Measurements from ENCODE around the gene PPP1R1C. TPM values are rescaled to one million over a fixed set of nuclear protein-coding genes. Genes with fewer than 3 reads are reported as not detected.
A peak's percentile ranks its signal among the peaks of the same experiment; 100 is the strongest.

The PPP1R1C gene
- total RNA-seq, 1 donor from 2014 or later, result 0.52 TPM

DNA sequence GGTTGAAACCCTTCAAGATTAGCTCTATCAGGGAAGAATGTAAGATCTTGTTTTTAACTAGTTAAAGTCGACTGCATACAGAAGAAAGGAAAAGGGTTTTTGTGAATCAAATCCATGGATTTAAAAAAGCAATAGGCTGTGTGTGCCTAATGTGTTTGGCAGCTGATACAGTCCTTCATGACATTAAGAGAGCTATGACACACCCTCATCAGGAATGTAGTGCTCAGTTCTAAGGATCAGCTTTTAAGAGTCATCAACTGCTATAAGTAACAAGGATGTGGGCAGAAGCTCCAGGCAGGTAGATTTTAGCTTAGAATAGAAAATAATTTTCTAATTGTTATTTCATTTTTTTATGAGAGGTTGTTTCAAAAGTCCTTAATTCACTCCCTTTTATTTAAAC lies 52.9 kb downstream of the PPP1R1C start:
- no peak for DNase-seq (ENCODE audit: low spot score)
- Mint-ChIP-seq H3K27ac (ENCODE audit: unreplicated experiment) (peak overlapping the region; percentile 24), H3K36me3 (ENCODE audit: low read depth) (no peaks in the 10 kb centered on the region), H3K9me3 (ENCODE audit: low read depth) (no peaks in the 10 kb centered on the region), H3K4me1 (ENCODE audit: low read depth) (peaks cover 18% of the 10 kb centered on the region), H3K27me3 (ENCODE audit: low read depth) (no peaks in the 10 kb centered on the region), H3K4me3 (ENCODE audit: unreplicated experiment) (no peak overlapping the region)
- TF ChIP-seq, protein P1, sequence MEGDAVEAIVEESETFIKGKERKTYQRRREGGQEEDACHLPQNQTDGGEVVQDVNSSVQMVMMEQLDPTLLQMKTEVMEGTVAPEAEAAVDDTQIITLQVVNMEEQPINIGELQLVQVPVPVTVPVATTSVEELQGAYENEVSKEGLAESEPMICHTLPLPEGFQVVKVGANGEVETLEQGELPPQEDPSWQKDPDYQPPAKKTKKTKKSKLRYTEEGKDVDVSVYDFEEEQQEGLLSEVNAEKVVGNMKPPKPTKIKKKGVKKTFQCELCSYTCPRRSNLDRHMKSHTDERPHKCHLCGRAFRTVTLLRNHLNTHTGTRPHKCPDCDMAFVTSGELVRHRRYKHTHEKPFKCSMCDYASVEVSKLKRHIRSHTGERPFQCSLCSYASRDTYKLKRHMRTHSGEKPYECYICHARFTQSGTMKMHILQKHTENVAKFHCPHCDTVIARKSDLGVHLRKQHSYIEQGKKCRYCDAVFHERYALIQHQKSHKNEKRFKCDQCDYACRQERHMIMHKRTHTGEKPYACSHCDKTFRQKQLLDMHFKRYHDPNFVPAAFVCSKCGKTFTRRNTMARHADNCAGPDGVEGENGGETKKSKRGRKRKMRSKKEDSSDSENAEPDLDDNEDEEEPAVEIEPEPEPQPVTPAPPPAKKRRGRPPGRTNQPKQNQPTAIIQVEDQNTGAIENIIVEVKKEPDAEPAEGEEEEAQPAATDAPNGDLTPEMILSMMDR (IDR thresholded peaks at IDR 0.05), result no peak

GRCh38 chr2:182043021-182043420 lies 57.4 kb downstream of the PPP1R1C start:
- TF ChIP-seq, protein P1 (IDR thresholded peaks at IDR 0.05), result no peak
- H3K27ac Mint-ChIP-seq (ENCODE audit: unreplicated experiment), result no peak overlapping the region
- peaks cover 29% of the 10 kb centered on the region for H3K4me1 Mint-ChIP-seq (ENCODE audit: low read depth)
- no peaks in the 10 kb centered on the region for H3K27me3 Mint-ChIP-seq (ENCODE audit: low read depth)
- no peaks in the 10 kb centered on the region for H3K9me3 Mint-ChIP-seq (ENCODE audit: low read depth)
- no peak for DNase-seq (ENCODE audit: low spot score)
- no peaks in the 10 kb centered on the region for H3K36me3 Mint-ChIP-seq (ENCODE audit: low read depth)
- no peak overlapping the region for H3K4me3 Mint-ChIP-seq (ENCODE audit: unreplicated experiment)

DNA sequence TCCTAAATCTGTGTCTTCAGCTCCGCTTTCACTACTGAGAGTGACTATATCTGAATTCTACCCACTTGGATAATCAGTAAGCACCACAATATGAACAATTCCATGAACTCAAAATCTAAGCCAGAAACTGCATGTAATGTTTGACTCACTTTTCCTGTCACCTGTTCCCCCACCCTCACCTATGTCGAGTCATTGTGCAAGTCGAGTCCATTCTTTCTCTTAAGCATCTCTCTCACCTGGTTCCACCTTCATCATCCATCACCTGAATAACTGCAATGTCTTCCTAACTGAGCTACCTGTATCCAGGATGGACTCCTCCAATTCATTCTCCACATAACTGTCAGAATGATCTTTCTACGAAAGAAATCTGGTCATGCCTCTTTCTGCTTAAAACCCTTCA lies 58.2 kb downstream of the PPP1R1C start:
- Mint-ChIP-seq H3K4me3 (ENCODE audit: unreplicated experiment) (no peak overlapping the region), H3K36me3 (ENCODE audit: low read depth) (no peaks in the 10 kb centered on the region), H3K4me1 (ENCODE audit: low read depth) (peaks cover 30% of the 10 kb centered on the region), H3K9me3 (ENCODE audit: low read depth) (no peaks in the 10 kb centered on the region), H3K27me3 (ENCODE audit: low read depth) (no peaks in the 10 kb centered on the region), H3K27ac (ENCODE audit: unreplicated experiment) (no peak overlapping the region)
- TF ChIP-seq, protein P1 (IDR thresholded peaks at IDR 0.05), result no peak
- no peak for DNase-seq (ENCODE audit: low spot score)

- Mint-ChIP-seq H3K27ac (ENCODE audit: unreplicated experiment) (peak overlapping the region; percentile 58), H3K36me3 (ENCODE audit: low read depth) (no peaks in the 10 kb centered on the region), H3K4me1 (ENCODE audit: low read depth) (peaks cover 31% of the 10 kb centered on the region), H3K27me3 (ENCODE audit: low read depth) (no peaks in the 10 kb centered on the region), H3K9me3 (ENCODE audit: low read depth) (no peaks in the 10 kb centered on the region), H3K4me3 (ENCODE audit: unreplicated experiment) (no peak overlapping the region)
- TF ChIP-seq, protein P1 (IDR thresholded peaks at IDR 0.05), result no peak
- no peak for DNase-seq (ENCODE audit: low spot score)
Observed at GRCh38 chr2:182047544-182047943, 61.9 kb downstream of the PPP1R1C start.

GRCh38 chr2:182048088-182048487 lies 62.4 kb downstream of the PPP1R1C start:
- Mint-ChIP-seq H3K36me3 (ENCODE audit: low read depth) (no peaks in the 10 kb centered on the region), H3K4me1 (ENCODE audit: low read depth) (peaks cover 31% of the 10 kb centered on the region), H3K4me3 (ENCODE audit: unreplicated experiment) (no peak overlapping the region), H3K27ac (ENCODE audit: unreplicated experiment) (peak overlapping the region; percentile 58), H3K9me3 (ENCODE audit: low read depth) (no peaks in the 10 kb centered on the region), H3K27me3 (ENCODE audit: low read depth) (no peaks in the 10 kb centered on the region)
- TF ChIP-seq, protein P1 (IDR thresholded peaks at IDR 0.05), result no peak
- DNase-seq (ENCODE audit: low spot score), result no peak
